ENCODE data around the gene OSBPL1A. TPM values are rescaled to one million over a fixed set of nuclear protein-coding genes. Genes with fewer than 3 reads are reported as not detected.

Gene OSBPL1A
- total RNA-seq, 6 experiments from 2014 or later: 4.1 to 14.6 (median 14.0) TPM

DNA sequence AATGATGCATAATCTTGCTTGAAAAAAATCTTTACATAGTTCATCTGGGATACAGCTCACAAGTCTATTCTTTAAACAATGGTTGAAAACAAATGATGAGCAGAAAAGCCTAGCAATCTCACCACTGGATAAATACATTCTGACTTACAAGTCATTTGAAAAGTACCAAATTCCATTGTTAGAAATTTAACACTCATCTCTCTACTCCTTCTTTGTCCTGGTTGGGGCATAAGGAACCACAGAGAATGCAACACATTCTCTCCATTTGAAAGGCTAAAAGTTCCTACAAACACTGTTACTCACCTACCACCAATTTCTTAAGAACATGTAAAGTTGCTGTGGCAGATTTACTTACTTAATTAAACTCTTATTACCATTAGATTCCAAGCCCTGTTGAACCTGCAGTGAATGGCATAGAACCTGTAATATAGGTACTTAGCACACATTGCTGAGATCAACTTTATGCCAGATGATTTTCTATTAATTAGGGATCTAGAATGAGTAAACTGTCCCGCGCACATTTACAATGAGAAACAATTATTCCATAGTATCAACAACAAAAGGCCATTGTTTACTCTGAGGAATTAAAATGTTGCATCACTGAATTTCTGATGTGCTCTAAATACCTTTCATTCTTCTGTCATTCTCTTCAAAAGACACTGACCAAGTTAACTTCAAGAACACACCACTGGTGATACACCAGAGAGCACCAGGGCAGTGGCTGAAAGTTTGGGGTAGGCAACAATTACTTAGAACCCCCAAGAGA, 189.2 kb downstream of the OSBPL1A start:
- 27% methylated on average over 2 of the region's 2 CpGs for WGBS (ENCODE audit: insufficient coverage, low coverage, low lambda C conversion rate, missing lambda C conversion rate)
- DNase-seq (no peak), ATAC-seq (no peak)
- Histone ChIP-seq H3K36me3 (no peaks in the 10 kb centered on the region), H3K27ac (no peak overlapping the region), H3K4me3 (no peak overlapping the region), H3K27me3 (no peaks in the 10 kb centered on the region), H3K4me1 (peaks cover 0 to 5% (median 3%) of the 10 kb centered on the region in 4 donors), H3K9me3 (no peaks in the 10 kb centered on the region)
- TF ChIP-seq POLR2A (IDR thresholded peaks at IDR 0.05): no peak
- TF ChIP-seq, protein P1, sequence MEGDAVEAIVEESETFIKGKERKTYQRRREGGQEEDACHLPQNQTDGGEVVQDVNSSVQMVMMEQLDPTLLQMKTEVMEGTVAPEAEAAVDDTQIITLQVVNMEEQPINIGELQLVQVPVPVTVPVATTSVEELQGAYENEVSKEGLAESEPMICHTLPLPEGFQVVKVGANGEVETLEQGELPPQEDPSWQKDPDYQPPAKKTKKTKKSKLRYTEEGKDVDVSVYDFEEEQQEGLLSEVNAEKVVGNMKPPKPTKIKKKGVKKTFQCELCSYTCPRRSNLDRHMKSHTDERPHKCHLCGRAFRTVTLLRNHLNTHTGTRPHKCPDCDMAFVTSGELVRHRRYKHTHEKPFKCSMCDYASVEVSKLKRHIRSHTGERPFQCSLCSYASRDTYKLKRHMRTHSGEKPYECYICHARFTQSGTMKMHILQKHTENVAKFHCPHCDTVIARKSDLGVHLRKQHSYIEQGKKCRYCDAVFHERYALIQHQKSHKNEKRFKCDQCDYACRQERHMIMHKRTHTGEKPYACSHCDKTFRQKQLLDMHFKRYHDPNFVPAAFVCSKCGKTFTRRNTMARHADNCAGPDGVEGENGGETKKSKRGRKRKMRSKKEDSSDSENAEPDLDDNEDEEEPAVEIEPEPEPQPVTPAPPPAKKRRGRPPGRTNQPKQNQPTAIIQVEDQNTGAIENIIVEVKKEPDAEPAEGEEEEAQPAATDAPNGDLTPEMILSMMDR (IDR thresholded peaks at IDR 0.05): no peak
- intact Hi-C loops (cut with DNase I): no loop called here

DNA sequence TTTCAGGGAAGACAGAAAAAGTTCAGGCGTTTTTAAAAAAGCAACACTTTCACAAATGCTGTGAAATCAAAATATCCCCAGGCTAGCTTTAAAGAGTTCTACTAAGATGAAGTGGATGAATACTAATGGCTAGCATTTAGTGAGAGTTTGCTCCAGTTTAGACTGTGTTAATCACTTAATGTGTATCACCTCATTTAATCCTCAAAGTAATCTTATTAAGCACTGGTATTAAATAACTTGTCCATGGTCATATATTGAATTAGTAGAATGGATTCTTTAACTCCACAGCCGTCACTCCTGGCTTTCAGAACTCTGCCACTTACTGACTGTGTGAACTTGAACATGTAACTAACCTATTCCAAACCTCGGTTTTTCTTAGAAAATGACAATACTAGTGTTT, 192.7 kb downstream of the OSBPL1A start:
- Histone ChIP-seq H3K27ac (no peak overlapping the region), H3K9me3 (no peaks in the 10 kb centered on the region), H3K4me1 (no peaks in the 10 kb centered on the region), H3K36me3 (no peaks in the 10 kb centered on the region), H3K27me3 (no peaks in the 10 kb centered on the region), H3K4me3 (no peak overlapping the region)
- ATAC-seq: no peak
- intact Hi-C loops (cut with DNase I): no loop called here
- 74% methylated on average over 3 of the region's 3 CpGs for WGBS (ENCODE audit: insufficient coverage, low coverage, low lambda C conversion rate, missing lambda C conversion rate)
- TF ChIP-seq POLR2A (IDR thresholded peaks at IDR 0.05): no peak
- TF ChIP-seq, protein P1 (IDR thresholded peaks at IDR 0.05): no peak
- no peak for DNase-seq

DNA sequence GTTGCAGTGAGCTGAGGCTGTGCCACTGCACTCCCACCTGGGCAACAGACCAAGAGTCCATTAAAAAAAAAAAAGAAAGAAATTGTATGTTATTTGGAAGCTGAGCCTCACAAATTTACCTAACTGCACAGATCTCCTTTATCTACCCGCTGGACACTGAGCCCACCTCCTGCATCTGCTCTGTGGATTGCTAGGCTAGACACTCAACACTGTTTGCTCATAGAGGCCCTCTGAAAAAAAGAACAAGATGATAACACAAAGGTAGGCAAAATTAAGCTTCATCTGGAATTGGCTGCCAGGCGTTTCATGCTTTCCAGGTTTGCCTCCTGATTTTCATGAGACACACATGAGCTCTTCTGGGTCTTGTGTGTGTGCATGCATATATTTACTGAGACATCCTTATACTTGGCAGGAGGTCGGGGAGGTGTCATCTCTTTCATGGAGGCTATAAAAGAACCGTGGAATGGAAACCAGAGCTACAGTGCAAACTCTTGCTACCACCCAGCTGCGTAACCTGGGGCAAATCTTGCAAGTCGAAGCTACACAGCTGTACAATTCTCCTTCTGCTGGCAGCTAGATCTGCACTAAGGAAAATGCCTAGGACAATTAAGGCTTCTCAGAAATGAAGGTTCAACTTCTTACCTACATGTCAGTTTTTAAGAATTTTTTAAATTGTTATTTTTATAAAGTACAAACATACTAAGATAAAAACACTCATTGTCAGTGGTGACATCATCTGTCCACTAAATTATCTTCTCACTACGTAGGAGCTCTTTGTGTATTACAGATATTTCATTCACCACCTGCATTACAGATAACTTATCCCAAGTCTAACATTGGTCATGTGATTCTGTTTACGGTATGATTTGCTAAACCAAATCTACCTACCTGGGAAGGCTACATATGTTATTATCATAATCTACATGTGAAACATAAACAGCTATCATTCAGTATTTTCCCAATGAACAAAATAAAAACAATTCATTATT, 195.6 kb downstream of the OSBPL1A start:
- DNase-seq: no peak
- no peak for ATAC-seq
- Histone ChIP-seq H3K36me3 (no peaks in the 10 kb centered on the region), H3K4me1 (peaks cover 0 to 8% (median 2%) of the 10 kb centered on the region in 4 donors), H3K9me3 (no peaks in the 10 kb centered on the region), H3K27me3 (no peaks in the 10 kb centered on the region), H3K27ac (no peak overlapping the region), H3K4me3 (no peak overlapping the region)
- intact Hi-C loops (cut with DNase I): no loop called here
- TF ChIP-seq, protein P1 (IDR thresholded peaks at IDR 0.05): no peak
- TF ChIP-seq POLR2A (IDR thresholded peaks at IDR 0.05): no peak
- 89% methylated on average over 8 of the region's 8 CpGs for whole genome bisulfite sequencing (ENCODE audit: insufficient coverage, low coverage, low lambda C conversion rate, missing lambda C conversion rate)

DNA sequence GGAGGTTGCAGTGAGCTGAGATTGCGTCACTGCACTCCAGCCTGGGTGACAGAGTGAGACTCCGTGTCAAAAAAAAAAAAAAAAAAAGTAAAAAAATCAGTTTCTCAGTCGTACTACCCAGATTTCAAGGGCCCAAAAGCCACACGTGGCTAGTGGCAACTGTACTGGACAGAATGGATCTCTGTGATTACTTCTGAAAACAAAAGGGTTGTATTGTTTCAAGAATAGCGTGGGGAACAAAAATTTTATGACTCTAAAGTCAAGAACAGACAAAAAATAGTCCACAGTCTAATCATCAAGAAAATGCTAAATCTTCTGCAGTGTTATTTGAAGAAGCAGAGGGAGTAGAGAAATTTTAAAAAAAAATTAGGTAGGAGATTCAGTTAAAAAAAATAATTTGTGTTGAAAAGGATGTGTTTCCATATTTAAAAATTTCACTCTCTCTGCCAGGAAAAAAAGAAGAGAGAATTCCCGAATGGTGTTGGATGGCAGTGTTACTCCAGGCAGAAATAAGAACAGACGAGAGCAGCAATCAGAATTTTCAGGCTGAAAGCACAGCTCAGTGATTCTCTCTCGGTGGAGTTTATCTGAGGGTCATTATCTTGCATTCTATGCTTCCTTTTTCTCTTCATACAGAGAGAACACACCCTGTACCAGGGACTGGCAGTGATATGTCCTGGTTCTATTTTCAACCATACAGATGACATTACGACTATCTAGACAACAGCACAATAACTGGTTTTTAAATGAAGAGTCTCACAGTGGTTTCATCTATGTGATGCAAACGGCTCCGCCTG, 196.9 kb downstream of the OSBPL1A start:
- no peaks in the 10 kb centered on the region for H3K36me3 ChIP-seq
- intact Hi-C loops (cut with DNase I): no loop called here
- TF ChIP-seq POLR2A (IDR thresholded peaks at IDR 0.05): no peak
- TF ChIP-seq, protein P1 (IDR thresholded peaks at IDR 0.05): no peak
- peaks cover 0 to 19% (median 2%) of the 10 kb centered on the region in 4 donors for H3K4me1 ChIP-seq
- no peak for DNase-seq
- no peaks in the 10 kb centered on the region for H3K9me3 ChIP-seq
- 70% methylated on average over 9 of the region's 11 CpGs for WGBS (ENCODE audit: insufficient coverage, low coverage, low lambda C conversion rate, missing lambda C conversion rate)
- H3K27me3 ChIP-seq: no peaks in the 10 kb centered on the region
- H3K4me3 ChIP-seq: no peak overlapping the region
- ATAC-seq: no peak
- H3K27ac ChIP-seq: no peak overlapping the region

All from right lobe of liver (tissue), 6 donors.